Measurements from ENCODE around the gene CKM. TPM values are rescaled to one million over a fixed set of nuclear protein-coding genes. Genes with fewer than 3 reads are reported as not detected.

The CKM gene
- total RNA-seq, 2 donors from 2014 or later: 2.7 to 3.7 TPM

GRCh38 chr19:45304141-45304926, 18.3 kb downstream of the CKM start:
- TF ChIP-seq CTCF (conservative IDR thresholded peaks at IDR 0.05): no peak
- H3K27me3 ChIP-seq (ENCODE audit: control insufficient read depth, insufficient read depth, low read length, poor library complexity, severe bottlenecking): no peaks in the 10 kb centered on the region
- no peak overlapping the region for H3K27ac ChIP-seq (ENCODE audit: low read depth, low read length)
- no peaks in the 10 kb centered on the region for H3K4me1 Mint-ChIP-seq
- H3K4me3 Mint-ChIP-seq: no peak overlapping the region
- peaks cover 20% of the 10 kb centered on the region for H3K36me3 Mint-ChIP-seq (ENCODE audit: low read depth)
- no peak overlapping the region for H3K4me3 ChIP-seq (ENCODE audit: low read length)
- H3K36me3 ChIP-seq (ENCODE audit: control insufficient read depth, insufficient read depth, low read length): peaks cover 8% of the 10 kb centered on the region
- peaks cover 5% of the 10 kb centered on the region for H3K9me3 Mint-ChIP-seq
- no peak for DNase-seq
- H3K27me3 Mint-ChIP-seq (ENCODE audit: insufficient read depth): peaks cover 33% of the 10 kb centered on the region
- H3K9ac ChIP-seq (ENCODE audit: extremely low read depth, low read length, poor library complexity, severe bottlenecking): no peak overlapping the region
- WGBS, 2 experiments (ENCODE audit: insufficient coverage in 1 of 2, insufficient read length in 1 of 2): 72 to 81% methylated on average over 3 to 4 of the region's 4 CpGs
- no peaks in the 10 kb centered on the region for H3K4me1 ChIP-seq (ENCODE audit: control insufficient read depth, insufficient read depth, low read length)
- no peak overlapping the region for H3K27ac Mint-ChIP-seq
- H3K9me3 ChIP-seq (ENCODE audit: control insufficient read depth, low read length): no peaks in the 10 kb centered on the region

DNA sequence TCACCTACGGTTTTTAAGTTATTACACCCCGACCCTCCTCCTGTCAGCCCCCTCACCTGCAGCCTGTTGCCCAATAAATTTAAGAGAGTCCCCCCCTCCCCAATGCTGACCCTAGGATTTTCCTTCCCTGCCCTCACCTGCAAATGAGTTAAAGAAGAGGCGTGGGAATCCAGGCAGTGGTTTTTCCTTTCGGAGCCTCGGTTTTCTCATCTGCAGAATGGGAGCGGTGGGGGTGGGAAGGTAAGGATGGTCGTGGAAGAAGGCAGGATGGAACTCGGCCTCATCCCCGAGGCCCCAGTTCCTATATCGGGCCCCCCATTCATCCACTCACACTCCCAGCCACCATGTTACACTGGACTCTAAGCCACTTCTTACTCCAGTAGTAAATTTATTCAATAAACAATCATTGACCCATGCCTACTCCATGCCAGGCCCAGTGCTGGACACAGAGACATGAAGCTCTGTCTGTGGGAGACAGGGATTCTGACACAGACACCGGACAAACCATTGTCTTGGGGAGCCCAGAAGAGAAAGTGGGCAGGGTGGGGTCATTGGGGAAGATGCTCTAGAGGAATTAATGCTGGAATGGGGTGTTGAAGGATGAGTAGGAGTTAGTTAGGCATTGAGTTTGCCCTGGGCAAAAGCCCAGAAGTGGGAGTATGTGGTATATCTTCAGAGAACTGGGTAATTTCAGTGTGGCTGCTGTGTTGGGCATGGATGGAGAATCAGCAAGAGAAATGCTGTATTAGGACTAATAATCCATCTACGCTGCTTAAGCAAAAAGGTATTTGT, 19.2 kb downstream of the CKM start:
- no peaks in the 10 kb centered on the region for H3K4me1 Mint-ChIP-seq
- Histone ChIP-seq H3K9ac (ENCODE audit: extremely low read depth, low read length, poor library complexity, severe bottlenecking) (no peak overlapping the region), H3K4me1 (ENCODE audit: control insufficient read depth, insufficient read depth, low read length) (no peaks in the 10 kb centered on the region), H3K9me3 (ENCODE audit: control insufficient read depth, low read length) (no peaks in the 10 kb centered on the region), H3K4me3 (ENCODE audit: low read length) (no peak overlapping the region), H3K27ac (ENCODE audit: low read depth, low read length) (no peak overlapping the region), H3K36me3 (ENCODE audit: control insufficient read depth, insufficient read depth, low read length) (peaks cover 12% of the 10 kb centered on the region), H3K27me3 (ENCODE audit: control insufficient read depth, insufficient read depth, low read length, poor library complexity, severe bottlenecking) (no peaks in the 10 kb centered on the region)
- WGBS, 2 experiments (ENCODE audit: insufficient coverage in 1 of 2, insufficient read length in 1 of 2): 84 to 90% methylated on average over 6 to 12 of the region's 12 CpGs
- no peak overlapping the region for H3K4me3 Mint-ChIP-seq
- peaks cover 29% of the 10 kb centered on the region for H3K36me3 Mint-ChIP-seq (ENCODE audit: low read depth)
- peaks cover 32% of the 10 kb centered on the region for H3K27me3 Mint-ChIP-seq (ENCODE audit: insufficient read depth)
- DNase-seq: no peak
- H3K9me3 Mint-ChIP-seq: peaks cover 5% of the 10 kb centered on the region
- no peak overlapping the region for H3K27ac Mint-ChIP-seq
- TF ChIP-seq CTCF (conservative IDR thresholded peaks at IDR 0.05): no peak

- Histone ChIP-seq H3K9me3 (ENCODE audit: control insufficient read depth, low read length) (no peaks in the 10 kb centered on the region), H3K27me3 (ENCODE audit: control insufficient read depth, insufficient read depth, low read length, poor library complexity, severe bottlenecking) (no peaks in the 10 kb centered on the region), H3K4me1 (ENCODE audit: control insufficient read depth, insufficient read depth, low read length) (no peaks in the 10 kb centered on the region), H3K27ac (ENCODE audit: low read depth, low read length) (no peak overlapping the region), H3K4me3 (ENCODE audit: low read length) (no peak overlapping the region), H3K9ac (ENCODE audit: extremely low read depth, low read length, poor library complexity, severe bottlenecking) (no peak overlapping the region), H3K36me3 (ENCODE audit: control insufficient read depth, insufficient read depth, low read length) (peaks cover 18% of the 10 kb centered on the region)
- H3K4me1 Mint-ChIP-seq: no peaks in the 10 kb centered on the region
- H3K36me3 Mint-ChIP-seq (ENCODE audit: low read depth): peaks cover 35% of the 10 kb centered on the region
- TF ChIP-seq CTCF (conservative IDR thresholded peaks at IDR 0.05): no peak
- 96 to 99% methylated on average over 18 to 26 of the region's 27 CpGs for WGBS, 2 experiments (ENCODE audit: insufficient coverage in 1 of 2, insufficient read length in 1 of 2)
- H3K27me3 Mint-ChIP-seq (ENCODE audit: insufficient read depth): peaks cover 28% of the 10 kb centered on the region
- peaks cover 5% of the 10 kb centered on the region for H3K9me3 Mint-ChIP-seq
- no peak overlapping the region for H3K27ac Mint-ChIP-seq
- no peak for DNase-seq
- no peak overlapping the region for H3K4me3 Mint-ChIP-seq
Observed at GRCh38 chr19:45302416-45302815, 20.3 kb downstream of the CKM start.
